Measurements from ENCODE around the gene ACAT2.
"Not testable (repeated sequence)": the region's sequence is repeated elsewhere in the genome, so short reads cannot be mapped to it uniquely, and the experiment has no call there.

ACAT2 gene

GRCh38 chr6:159720708-159721107 is 41.1 kb upstream of the ACAT2 start (continued):
- TF ChIP-seq CSRNP3 (CRISPR knock-in tag; IDR thresholded peaks at IDR 0.05), result no peak

GRCh38 chr6:159721981-159722380 is 39.9 kb upstream of the ACAT2 start:
- ATAC-seq, result not testable (repeated sequence)

- ATAC-seq, result no peak
- TF ChIP-seq ESRRG (CRISPR knock-in tag; IDR thresholded peaks at IDR 0.05) (no peak), ZC3H10 (CRISPR knock-in tag; IDR thresholded peaks at IDR 0.05) (no peak), ZFP3 (CRISPR knock-in tag; IDR thresholded peaks at IDR 0.05) (no peak)
These were observed 39.2 kb upstream of the ACAT2 start for GRCh38 chr6:159722655-159723054.

GRCh38 chr6:159723259-159723658 is 38.6 kb upstream of the ACAT2 start:
- TF ChIP-seq PATZ1 (CRISPR knock-in tag; IDR thresholded peaks at IDR 0.05; ENCODE audit: borderline replicate concordance), result no peak
- no peak for TF ChIP-seq POU6F1 (CRISPR knock-in tag; IDR thresholded peaks at IDR 0.05; ENCODE audit: borderline replicate concordance, low read depth)
- no peak for TF ChIP-seq CSDC2 (CRISPR knock-in tag; IDR thresholded peaks at IDR 0.05)
- TF ChIP-seq ISL1 (CRISPR knock-in tag; IDR thresholded peaks at IDR 0.05), result no peak
- TF ChIP-seq PPARA (CRISPR knock-in tag; IDR thresholded peaks at IDR 0.05; ENCODE audit: borderline replicate concordance), result no peak
- TF ChIP-seq RARB (CRISPR knock-in tag; IDR thresholded peaks at IDR 0.05), result no peak
- TF ChIP-seq ZNF70 (CRISPR knock-in tag; IDR thresholded peaks at IDR 0.05), result no peak
- no peak for TF ChIP-seq ESRRG (CRISPR knock-in tag; IDR thresholded peaks at IDR 0.05)
- TF ChIP-seq OSR1 (CRISPR knock-in tag; IDR thresholded peaks at IDR 0.05), result no peak
- TF ChIP-seq CREB5 (CRISPR knock-in tag; IDR thresholded peaks at IDR 0.05; ENCODE audit: low read depth), result no peak
- no peak for TF ChIP-seq ZFP3 (CRISPR knock-in tag; IDR thresholded peaks at IDR 0.05)
- no peak for TF ChIP-seq TSHZ2 (CRISPR knock-in tag; IDR thresholded peaks at IDR 0.05)
- TF ChIP-seq TCF4 (CRISPR knock-in tag; IDR thresholded peaks at IDR 0.05; ENCODE audit: borderline replicate concordance), result no peak
- no peak for TF ChIP-seq BACH2 (CRISPR knock-in tag; IDR thresholded peaks at IDR 0.05; ENCODE audit: borderline replicate concordance)
- no peak for TF ChIP-seq SNAI2 (CRISPR knock-in tag; IDR thresholded peaks at IDR 0.05)
- no peak for TF ChIP-seq CSRNP3 (CRISPR knock-in tag; IDR thresholded peaks at IDR 0.05)
- no peak for TF ChIP-seq ZC3H10 (CRISPR knock-in tag; IDR thresholded peaks at IDR 0.05)
- no peak for TF ChIP-seq ARNTL (CRISPR knock-in tag; IDR thresholded peaks at IDR 0.05; ENCODE audit: borderline replicate concordance, low read depth)
- no peak for ATAC-seq
